HEK293 (cell line): ENCODE results near the gene EML1.

ENCODE experiments used
- EGR2 ChIP-seq: fragments of 450-650 bp; formaldehyde crosslinking; IDR thresholded peaks from 2 replicates; pipeline ENCODE4 v1.5.1; 2016; ENCODE audit warnings: low read depth, missing biosample characterization, missing genetic modification characterization
- GLI4 ChIP-seq: fragments of 450-650 bp; formaldehyde crosslinking; IDR thresholded peaks from 2 replicates; pipeline ENCODE4 v1.5.1; 2016; ENCODE audit warnings: missing biosample characterization, missing genetic modification characterization
- KLF10 ChIP-seq: fragments of 450-650 bp; IDR thresholded peaks from 2 replicates; pipeline ENCODE4 v1.5.1; 2018; ENCODE audit warnings: missing biosample characterization, mild to moderate bottlenecking, missing genetic modification characterization
- MYNN ChIP-seq: fragments of 450-650 bp; formaldehyde crosslinking; IDR thresholded peaks from 2 replicates; pipeline ENCODE4 v1.5.1; 2016; ENCODE audit warnings: missing biosample characterization, missing genetic modification characterization, borderline replicate concordance
- MZF1 ChIP-seq: fragments of 450-650 bp; formaldehyde crosslinking; IDR thresholded peaks from 2 replicates; pipeline ENCODE4 v1.5.1; 2017; ENCODE audit warnings: missing biosample characterization, missing genetic modification characterization, borderline replicate concordance
- PATZ1 ChIP-seq: fragments of 450-650 bp; formaldehyde crosslinking; IDR thresholded peaks from 2 replicates; pipeline ENCODE4 v1.5.1; 2016; ENCODE audit warnings: missing biosample characterization, missing genetic modification characterization
- PRDM10 ChIP-seq: fragments of 450-650 bp; formaldehyde crosslinking; IDR thresholded peaks from 2 replicates; pipeline ENCODE4 v1.5.1; 2016; ENCODE audit warnings: missing biosample characterization, missing genetic modification characterization
- PRDM4 ChIP-seq: fragments of 450-650 bp; formaldehyde crosslinking; IDR thresholded peaks from 2 replicates; pipeline ENCODE4 v1.5.1; 2017; ENCODE audit warnings: missing biosample characterization, missing genetic modification characterization
- RBAK ChIP-seq: fragments of 450-650 bp; formaldehyde crosslinking; IDR thresholded peaks from 2 replicates; pipeline ENCODE4 v1.5.1; 2016; ENCODE audit warnings: missing biosample characterization, missing genetic modification characterization
- TCF7L2 ChIP-seq: IDR thresholded peaks from 2 replicates; pipeline ENCODE4 v1.6.1; 2011; ENCODE audit warnings: low read depth, mild to moderate bottlenecking, inconsistent platforms, low read length, moderate library complexity, borderline replicate concordance
- ZBTB17 ChIP-seq: fragments of 450-650 bp; formaldehyde crosslinking; IDR thresholded peaks from 2 replicates; pipeline ENCODE4 v1.5.1; 2016; ENCODE audit warnings: missing biosample characterization, missing genetic modification characterization
- ZBTB6 ChIP-seq: fragments of 450-650 bp; formaldehyde crosslinking; IDR thresholded peaks from 2 replicates; pipeline ENCODE4 v1.5.1; 2017; ENCODE audit warnings: missing biosample characterization, missing genetic modification characterization
- ZNF148 ChIP-seq: fragments of 450-650 bp; formaldehyde crosslinking; IDR thresholded peaks from 2 replicates; pipeline ENCODE4 v1.5.0; 2017; ENCODE audit warnings: missing biosample characterization, missing genetic modification characterization, borderline replicate concordance
- ZNF266 ChIP-seq: fragments of 450-650 bp; formaldehyde crosslinking; IDR thresholded peaks from 2 replicates; pipeline ENCODE4 v1.5.1; 2016; ENCODE audit warnings: missing biosample characterization, missing genetic modification characterization, low read depth
- ZNF274 ChIP-seq, 2 experiments: fragments of 200-500 bp in 1 of 2; fragments of 450-650 bp in 1 of 2; sonication (Bioruptor generic) in 1 of 2; formaldehyde crosslinking in 1 of 2; IDR thresholded peaks; 2 replicates each; pipeline versions ENCODE4 v1.5.1 to v1.6.1; 2014 to 2016; ENCODE audit warnings: borderline replicate concordance in 1 of 2, inconsistent platforms in 1 of 2, low read length in 1 of 2, missing biosample characterization in 1 of 2, missing genetic modification characterization in 1 of 2
- ZNF426 ChIP-seq: fragments of 450-650 bp; formaldehyde crosslinking; IDR thresholded peaks from 2 replicates; pipeline ENCODE4 v1.5.1; 2017; ENCODE audit warnings: missing biosample characterization, missing genetic modification characterization, mild to moderate bottlenecking, inconsistent platforms, moderate library complexity
- ZNF529 ChIP-seq: fragments of 450-650 bp; formaldehyde crosslinking; IDR thresholded peaks from 2 replicates; pipeline ENCODE4 v1.5.1; 2017; ENCODE audit warnings: missing genetic modification characterization, missing biosample characterization; ENCODE audit not compliant: insufficient replicate concordance
- ZNF707 ChIP-seq: fragments of 450-650 bp; formaldehyde crosslinking; IDR thresholded peaks from 2 replicates; pipeline ENCODE4 v1.5.1; 2016; ENCODE audit warnings: missing biosample characterization, missing genetic modification characterization
- ZNF747 ChIP-seq: fragments of 450-650 bp; formaldehyde crosslinking; IDR thresholded peaks from 2 replicates; pipeline ENCODE4 v1.5.1; 2016; ENCODE audit warnings: missing biosample characterization, missing genetic modification characterization
- ZNF768 ChIP-seq: fragments of 450-650 bp; formaldehyde crosslinking; IDR thresholded peaks from 2 replicates; pipeline ENCODE4 v1.5.1; 2018; ENCODE audit warnings: missing biosample characterization, mild to moderate bottlenecking, missing genetic modification characterization
- TF ChIP-seq, protein P1 (sequence below): fragments of 450-650 bp; formaldehyde crosslinking; IDR thresholded peaks from 2 replicates; pipeline ENCODE4 v1.5.1; 2017; ENCODE audit warnings: missing biosample characterization, mild to moderate bottlenecking, missing genetic modification characterization, moderate library complexity
- TF ChIP-seq, protein P2 (sequence below): fragments of 450-650 bp; formaldehyde crosslinking; IDR thresholded peaks from 2 replicates; pipeline ENCODE4 v1.5.1; 2016; ENCODE audit warnings: missing biosample characterization, missing genetic modification characterization

The EML1 gene

DNA sequence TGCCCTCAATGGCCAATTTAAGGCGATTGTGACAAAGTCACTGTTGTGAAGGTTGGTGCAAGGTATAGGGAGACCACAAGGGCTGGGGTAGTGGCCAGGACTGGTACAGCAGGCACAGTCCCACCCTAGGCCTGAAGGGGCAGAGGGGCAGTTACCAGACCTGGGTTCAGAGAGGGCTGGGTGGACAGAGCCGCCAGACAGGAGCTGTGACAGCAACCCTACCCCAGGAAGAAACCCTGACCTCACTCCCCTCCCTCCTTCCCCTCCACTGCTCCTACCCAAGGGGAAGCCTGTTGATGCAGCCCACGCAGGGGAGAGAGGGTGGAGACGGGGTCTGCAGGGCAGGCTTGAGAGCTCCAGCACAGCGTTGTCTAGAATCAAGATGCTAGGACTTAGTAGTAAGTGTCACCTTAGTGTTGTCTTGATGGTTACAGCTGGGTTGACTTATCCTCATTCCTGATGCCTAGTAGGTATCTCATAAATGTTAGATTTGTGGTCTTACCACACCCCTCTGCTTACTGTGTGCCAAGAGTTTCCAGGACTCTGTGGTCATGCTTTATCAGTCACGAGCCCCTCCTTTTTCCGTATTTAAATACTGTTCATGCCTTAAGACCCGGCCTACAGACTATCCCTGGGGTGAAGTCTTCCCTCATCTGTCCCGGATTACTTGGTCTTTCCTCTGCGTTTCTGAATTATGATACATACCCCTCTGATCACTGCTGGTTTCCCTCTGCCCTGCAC lies 14.4 kb downstream of the EML1 start (continued):
- TF ChIP-seq PRDM4 (peak; percentile 86), ZNF266 (no peak), ZNF148 (tag by site-specific recombination) (no peak), ZNF529 (tag by site-specific recombination) (no peak), MYNN (tag by site-specific recombination) (no peak), RBAK (tag by site-specific recombination) (no peak), ZBTB17 (peak; percentile 31), PRDM10 (peak; percentile 97), KLF10 (tag by site-specific recombination) (peak; percentile 61; the same call in 1 of the 2 replicates), EGR2 (0 out of 2 replicates have a peak, but pooled peaks have one; percentile 24), GLI4 (no peak), ZNF768 (no peak), PATZ1 (tag by site-specific recombination) (0 out of 2 replicates have a peak, but pooled peaks have one; percentile 34), ZBTB6 (no peak), TCF7L2 (no peak), ZNF274 (IDR thresholded peaks at IDR 0.05; ENCODE audit: low read length) (no peak), ZNF274 (tag by site-specific recombination; IDR thresholded peaks at IDR 0.05; ENCODE audit: borderline replicate concordance) (no peak), ZNF707 (tag by site-specific recombination) (no peak), MZF1 (no peak), ZNF747 (tag by site-specific recombination) (no peak), ZNF426 (tag by site-specific recombination) (no peak)
- TF ChIP-seq, protein P1, sequence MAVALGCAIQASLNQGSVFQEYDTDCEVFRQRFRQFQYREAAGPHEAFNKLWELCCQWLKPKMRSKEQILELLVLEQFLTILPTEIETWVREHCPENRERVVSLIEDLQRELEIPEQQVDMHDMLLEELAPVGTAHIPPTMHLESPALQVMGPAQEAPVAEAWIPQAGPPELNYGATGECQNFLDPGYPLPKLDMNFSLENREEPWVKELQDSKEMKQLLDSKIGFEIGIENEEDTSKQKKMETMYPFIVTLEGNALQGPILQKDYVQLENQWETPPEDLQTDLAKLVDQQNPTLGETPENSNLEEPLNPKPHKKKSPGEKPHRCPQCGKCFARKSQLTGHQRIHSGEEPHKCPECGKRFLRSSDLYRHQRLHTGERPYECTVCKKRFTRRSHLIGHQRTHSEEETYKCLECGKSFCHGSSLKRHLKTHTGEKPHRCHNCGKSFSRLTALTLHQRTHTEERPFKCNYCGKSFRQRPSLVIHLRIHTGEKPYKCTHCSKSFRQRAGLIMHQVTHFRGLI (tag by site-specific recombination): no peak
- TF ChIP-seq, protein P2, sequence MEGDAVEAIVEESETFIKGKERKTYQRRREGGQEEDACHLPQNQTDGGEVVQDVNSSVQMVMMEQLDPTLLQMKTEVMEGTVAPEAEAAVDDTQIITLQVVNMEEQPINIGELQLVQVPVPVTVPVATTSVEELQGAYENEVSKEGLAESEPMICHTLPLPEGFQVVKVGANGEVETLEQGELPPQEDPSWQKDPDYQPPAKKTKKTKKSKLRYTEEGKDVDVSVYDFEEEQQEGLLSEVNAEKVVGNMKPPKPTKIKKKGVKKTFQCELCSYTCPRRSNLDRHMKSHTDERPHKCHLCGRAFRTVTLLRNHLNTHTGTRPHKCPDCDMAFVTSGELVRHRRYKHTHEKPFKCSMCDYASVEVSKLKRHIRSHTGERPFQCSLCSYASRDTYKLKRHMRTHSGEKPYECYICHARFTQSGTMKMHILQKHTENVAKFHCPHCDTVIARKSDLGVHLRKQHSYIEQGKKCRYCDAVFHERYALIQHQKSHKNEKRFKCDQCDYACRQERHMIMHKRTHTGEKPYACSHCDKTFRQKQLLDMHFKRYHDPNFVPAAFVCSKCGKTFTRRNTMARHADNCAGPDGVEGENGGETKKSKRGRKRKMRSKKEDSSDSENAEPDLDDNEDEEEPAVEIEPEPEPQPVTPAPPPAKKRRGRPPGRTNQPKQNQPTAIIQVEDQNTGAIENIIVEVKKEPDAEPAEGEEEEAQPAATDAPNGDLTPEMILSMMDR (tag by site-specific recombination): peak; percentile 75
